ENCODE data around the gene MYL4.

DNA sequence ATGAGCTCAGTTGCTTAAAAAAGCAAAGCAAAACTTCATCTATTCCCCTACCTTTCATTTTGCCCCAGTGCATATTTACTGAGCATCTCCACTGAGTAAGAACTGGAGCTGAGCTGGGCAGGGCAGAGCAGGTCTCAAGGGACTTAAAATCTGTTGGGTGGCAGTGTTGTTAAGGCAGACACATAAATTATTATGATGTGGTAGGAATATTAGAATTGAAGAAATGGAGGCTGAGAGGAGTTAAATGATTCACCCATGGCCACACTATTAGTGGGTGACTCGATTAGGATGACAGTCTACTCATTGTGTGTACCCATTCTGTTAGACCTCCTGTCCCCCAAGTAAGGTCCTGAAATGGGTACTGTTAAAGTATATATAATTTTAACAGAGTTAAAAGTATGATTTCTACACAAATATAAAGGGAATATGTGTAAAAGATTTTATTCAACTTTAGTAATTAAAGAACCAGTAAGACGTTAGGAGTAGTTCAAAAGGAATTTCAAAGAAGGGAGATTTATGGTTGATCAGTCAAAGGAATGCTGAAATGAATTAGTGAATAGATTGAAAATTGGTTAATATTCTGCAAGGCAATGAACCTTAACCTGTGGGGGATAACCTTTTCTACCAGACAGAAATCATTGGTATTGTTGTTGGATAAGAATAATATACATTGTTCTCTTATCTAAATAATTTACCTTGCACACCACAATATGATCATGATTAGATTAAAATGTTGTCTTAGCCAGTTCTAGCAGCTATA, 62.0 kb downstream of the MYL4 start:
- TF ChIP-seq TAF1 (IDR thresholded peaks at IDR 0.05; ENCODE audit: low read depth, low read length): no peak
- no peak for TF ChIP-seq TAF7 (optimal IDR thresholded peaks at IDR 0.05; ENCODE audit: borderline replicate concordance, low read depth, low read length)
- TF ChIP-seq, protein P1, sequence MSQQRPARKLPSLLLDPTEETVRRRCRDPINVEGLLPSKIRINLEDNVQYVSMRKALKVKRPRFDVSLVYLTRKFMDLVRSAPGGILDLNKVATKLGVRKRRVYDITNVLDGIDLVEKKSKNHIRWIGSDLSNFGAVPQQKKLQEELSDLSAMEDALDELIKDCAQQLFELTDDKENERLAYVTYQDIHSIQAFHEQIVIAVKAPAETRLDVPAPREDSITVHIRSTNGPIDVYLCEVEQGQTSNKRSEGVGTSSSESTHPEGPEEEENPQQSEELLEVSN (IDR thresholded peaks at IDR 0.05): no peak
- no peak for TF ChIP-seq SIN3A (conservative IDR thresholded peaks at IDR 0.05 in 1 of 2, IDR thresholded peaks at IDR 0.05 in 1 of 2; ENCODE audit: low read depth in 1 of 2, low read length in 2 of 2)
- no peak for TF ChIP-seq SUZ12 (IDR thresholded peaks at IDR 0.05; ENCODE audit: low read length)
- TF ChIP-seq RFX5 (IDR thresholded peaks at IDR 0.05; ENCODE audit: borderline replicate concordance, low read depth, low read length): no peak
- no peak for TF ChIP-seq ZNF274 (IDR thresholded peaks at IDR 0.05; ENCODE audit: borderline replicate concordance, extremely low read depth, low read length)
- no peak for TF ChIP-seq CTBP2 (IDR thresholded peaks at IDR 0.05; ENCODE audit: borderline replicate concordance, insufficient read depth, insufficient read length, low read length)
- TF ChIP-seq, protein P2, sequence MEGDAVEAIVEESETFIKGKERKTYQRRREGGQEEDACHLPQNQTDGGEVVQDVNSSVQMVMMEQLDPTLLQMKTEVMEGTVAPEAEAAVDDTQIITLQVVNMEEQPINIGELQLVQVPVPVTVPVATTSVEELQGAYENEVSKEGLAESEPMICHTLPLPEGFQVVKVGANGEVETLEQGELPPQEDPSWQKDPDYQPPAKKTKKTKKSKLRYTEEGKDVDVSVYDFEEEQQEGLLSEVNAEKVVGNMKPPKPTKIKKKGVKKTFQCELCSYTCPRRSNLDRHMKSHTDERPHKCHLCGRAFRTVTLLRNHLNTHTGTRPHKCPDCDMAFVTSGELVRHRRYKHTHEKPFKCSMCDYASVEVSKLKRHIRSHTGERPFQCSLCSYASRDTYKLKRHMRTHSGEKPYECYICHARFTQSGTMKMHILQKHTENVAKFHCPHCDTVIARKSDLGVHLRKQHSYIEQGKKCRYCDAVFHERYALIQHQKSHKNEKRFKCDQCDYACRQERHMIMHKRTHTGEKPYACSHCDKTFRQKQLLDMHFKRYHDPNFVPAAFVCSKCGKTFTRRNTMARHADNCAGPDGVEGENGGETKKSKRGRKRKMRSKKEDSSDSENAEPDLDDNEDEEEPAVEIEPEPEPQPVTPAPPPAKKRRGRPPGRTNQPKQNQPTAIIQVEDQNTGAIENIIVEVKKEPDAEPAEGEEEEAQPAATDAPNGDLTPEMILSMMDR (IDR thresholded peaks at IDR 0.05; ENCODE audit: control extremely low read depth in 1 of 3, insufficient read depth in 1 of 3, low read depth in 1 of 3, low read length in 3 of 3): no peak
